ENCODE measurements around the gene PTH1R.

GRCh38 chr3:46918202-46918601, 40.7 kb downstream of the PTH1R start:
- TF ChIP-seq TARDBP (IDR thresholded peaks at IDR 0.05; ENCODE audit: borderline replicate concordance) (no peak), CTCF (IDR thresholded peaks at IDR 0.05 in 2 of 3, conservative IDR thresholded peaks at IDR 0.05 in 1 of 3; ENCODE audit: control insufficient read depth in 2 of 3, extremely low read depth in 1 of 3, insufficient read depth in 1 of 3, low read depth in 3 of 3, low read length in 3 of 3) (no peak), JUND (IDR thresholded peaks at IDR 0.05; ENCODE audit: low read depth, low read length) (no peak), MXI1 (IDR thresholded peaks at IDR 0.05; ENCODE audit: low read depth, low read length) (no peak), REST (IDR thresholded peaks at IDR 0.05; ENCODE audit: low read depth, low read length) (no peak)

All from GM12878 (cell line).